Muscle of leg (tissue), 11 donors: ENCODE measurements around the gene H2BW2. TPM values are rescaled to one million over a fixed set of nuclear protein-coding genes. Genes with fewer than 3 reads are reported as not detected.
"Not testable (repeated sequence)": the region's sequence is repeated elsewhere in the genome, so short reads cannot be mapped to it uniquely, and the experiment has no call there.

Experiments
- DNase-seq: peaks from one replicate; pipeline ENCODE4 v3.0.0; 2013
- H3K27ac ChIP-seq: one replicate; pipeline ENCODE4 v1.5.1; 2013; ENCODE audit warnings: mild to moderate bottlenecking, low read length, control low read depth
- H3K27me3 ChIP-seq: one replicate; pipeline ENCODE4 v1.6.1; 2013; ENCODE audit warnings: low read length; ENCODE audit not compliant: control insufficient read depth, insufficient read depth
- H3K36me3 ChIP-seq: one replicate; pipeline ENCODE4 v1.6.1; 2013; ENCODE audit warnings: low read length; ENCODE audit not compliant: control insufficient read depth, insufficient read depth
- H3K4me1 ChIP-seq: one replicate; pipeline ENCODE4 v1.6.1; 2013; ENCODE audit warnings: low read length; ENCODE audit not compliant: control insufficient read depth, insufficient read depth
- H3K4me3 ChIP-seq: one replicate; pipeline ENCODE4 v1.5.1; 2013; ENCODE audit warnings: low read length, control low read depth
- H3K9me3 ChIP-seq: replicated peaks from 2 replicates; pipeline ENCODE4 v1.6.1; 2013; ENCODE audit warnings: low read depth, low read length; ENCODE audit not compliant: control insufficient read depth
- WGBS: methylation state at CpG from one replicate; pipeline ENCODE4 v1.1.5; 2013; ENCODE audit warnings: missing lambda C conversion rate; ENCODE audit not compliant: insufficient coverage; 5-methylcytosine and 5-hydroxymethylcytosine counted together
- polyA plus RNA-seq, 8 donors: library from polyadenylated mRNA; unstranded; fragments of 120-200 nt; gene quantifications; one replicate each; pipeline versions ENCODE4 v1.2.1 to v1.2.3, GENCODE V29; 2013; ENCODE audit warnings: inconsistent platforms in 1 of 8, low replicate concordance in 1 of 8; ENCODE audit not compliant: insufficient read length in 8 of 8, insufficient read depth in 1 of 8
- total RNA-seq: library from RNA; stranded (reverse); fragments of 120-200 nt; gene quantifications from one replicate; pipeline ENCODE4 v1.2.4, GENCODE V29; 2013

Gene H2BW2
- total and polyA plus RNA-seq, 9 donors, result 0.26 to 0.83 (median 0.44) TPM; not detected in 1

- DNase-seq, H3K36me3 ChIP-seq, H3K27ac ChIP-seq, H3K4me1 ChIP-seq, H3K9me3 ChIP-seq, H3K4me3 ChIP-seq, H3K27me3 ChIP-seq: not testable (repeated sequence)
- no CpG with 5 or more reads among the region's 13 CpGs for WGBS
These were observed 15.2 kb downstream of the H2BW2 start for GRCh38 chrX:104054956-104055355.

GRCh38 chrX:104062636-104063035, 22.9 kb downstream of the H2BW2 start:
- not testable (repeated sequence) for H3K36me3 ChIP-seq, H3K27ac ChIP-seq, H3K4me3 ChIP-seq, H3K9me3 ChIP-seq, H3K4me1 ChIP-seq, DNase-seq, H3K27me3 ChIP-seq
- no CpG with 5 or more reads among the region's 18 CpGs for WGBS

- H3K9me3 ChIP-seq, H3K27me3 ChIP-seq, DNase-seq, H3K27ac ChIP-seq, H3K4me1 ChIP-seq, H3K4me3 ChIP-seq, H3K36me3 ChIP-seq: not testable (repeated sequence)
- no CpG with 5 or more reads among the region's 46 CpGs for WGBS
These were observed 36.2 kb downstream of the H2BW2 start, which contains the start of gene TMSB15C for GRCh38 chrX:104075778-104076445. TSS of gene TMSB15C (minus strand) at chrX:104076236.

GRCh38 chrX:104077854-104078253, 38.1 kb downstream of the H2BW2 start:
- not testable (repeated sequence) for H3K9me3 ChIP-seq, H3K36me3 ChIP-seq, H3K4me1 ChIP-seq, H3K27ac ChIP-seq, H3K4me3 ChIP-seq, H3K27me3 ChIP-seq, DNase-seq
- no CpG with 5 or more reads among the region's 6 CpGs for WGBS

- Histone ChIP-seq H3K36me3 (no peaks in the 10 kb centered on the region), H3K27me3 (peaks cover 22% of the 10 kb centered on the region), H3K4me3 (no peak overlapping the region), H3K4me1 (no peaks in the 10 kb centered on the region), H3K27ac (no peak overlapping the region), H3K9me3 (no peaks in the 10 kb centered on the region)
- no peak for DNase-seq
- WGBS, result 55% methylated on average over 3 of the region's 4 CpGs
These were observed 44.3 kb downstream of the H2BW2 start for GRCh38 chrX:104084063-104084462.

GRCh38 chrX:104084534-104085277, 45.0 kb downstream of the H2BW2 start:
- DNase-seq, result no peak
- WGBS, result 57% methylated on average over 4 of the region's 5 CpGs

GRCh38 chrX:104085477-104085876, 45.7 kb downstream of the H2BW2 start:
- 92% methylated on average over 5 of the region's 7 CpGs for WGBS

More at GRCh38 chrX:104084534-104085277, 45.0 kb downstream of the H2BW2 start:
- no peak overlapping the region for H3K4me3 ChIP-seq
- peaks cover 22% of the 10 kb centered on the region for H3K27me3 ChIP-seq
- no peaks in the 10 kb centered on the region for H3K36me3 ChIP-seq
- no peak overlapping the region for H3K27ac ChIP-seq
- H3K4me1 ChIP-seq, result no peaks in the 10 kb centered on the region
- no peaks in the 10 kb centered on the region for H3K9me3 ChIP-seq

GRCh38 chrX:104085919-104086318, 46.2 kb downstream of the H2BW2 start:
- Histone ChIP-seq H3K9me3 (no peaks in the 10 kb centered on the region), H3K4me1 (no peaks in the 10 kb centered on the region), H3K27me3 (peaks cover 25% of the 10 kb centered on the region), H3K36me3 (no peaks in the 10 kb centered on the region), H3K4me3 (no peak overlapping the region), H3K27ac (no peak overlapping the region)
- 93% methylated on average over 5 of the region's 7 CpGs for WGBS
- DNase-seq, result no peak

More at GRCh38 chrX:104085477-104085876, 45.7 kb downstream of the H2BW2 start:
- H3K4me1 ChIP-seq, result no peaks in the 10 kb centered on the region
- no peaks in the 10 kb centered on the region for H3K36me3 ChIP-seq
- no peak overlapping the region for H3K27ac ChIP-seq
- no peaks in the 10 kb centered on the region for H3K9me3 ChIP-seq
- no peak overlapping the region for H3K4me3 ChIP-seq
- peaks cover 25% of the 10 kb centered on the region for H3K27me3 ChIP-seq
- no peak for DNase-seq

Other genes with a start within 250 kb of the H2BW2 start
- 20.0 TPM for gene RAB9B, start 207.7 kb upstream of the H2BW2 start, total RNA-seq
- gene RAB9B, start 207.7 kb upstream of the H2BW2 start, polyA plus RNA-seq, result 10 to 100 TPM; 17.0 to 27.4 (median 22.6) TPM
- 11.3 TPM for gene TMSB15B, start 77.3 kb upstream of the H2BW2 start, total RNA-seq
- 10 to 100 TPM in 6 of 8 donors, 1 to 10 TPM in 2; 8.2 to 13.9 (median 11.0) TPM for gene TMSB15B, start 77.3 kb upstream of the H2BW2 start, polyA plus RNA-seq
- gene H2BW1, start 26.2 kb upstream of the H2BW2 start, total RNA-seq, result not detected
- gene H2BW1, start 26.2 kb upstream of the H2BW2 start, polyA plus RNA-seq, result not detected
- gene TMSB15C, start 36.3 kb downstream of the H2BW2 start, total RNA-seq, result 5.3 TPM
- 1 to 10 TPM; 4.5 to 8.4 (median 4.9) TPM for gene TMSB15C, start 36.3 kb downstream of the H2BW2 start, polyA plus RNA-seq
- 2.3 TPM for gene ZCCHC18, start 72.6 kb downstream of the H2BW2 start, total RNA-seq
- 1 to 10 TPM; 2.1 to 3.5 (median 2.5) TPM for gene ZCCHC18, start 72.6 kb downstream of the H2BW2 start, polyA plus RNA-seq
- gene SLC25A53, start 117.1 kb downstream of the H2BW2 start, total RNA-seq, result 8.8 TPM
- gene SLC25A53, start 117.1 kb downstream of the H2BW2 start, polyA plus RNA-seq, result 1 to 10 TPM; 3.1 to 7.2 (median 6.5) TPM
- gene FAM199X, start 126.5 kb downstream of the H2BW2 start, total RNA-seq, result 11.8 TPM
- gene FAM199X, start 126.5 kb downstream of the H2BW2 start, polyA plus RNA-seq, result 10 to 100 TPM; 10.4 to 16.4 (median 14.0) TPM
- not detected for gene ESX1, start 215.0 kb downstream of the H2BW2 start, total RNA-seq
- not detected for gene ESX1, start 215.0 kb downstream of the H2BW2 start, polyA plus RNA-seq